ENCODE measurements around the gene ABCC4.
A peak's percentile ranks its signal among the peaks of the same experiment; 100 is the strongest.
"Not testable (repeated sequence)": the region's sequence is repeated elsewhere in the genome, so short reads cannot be mapped to it uniquely, and the experiment has no call there.

The ABCC4 gene

DNA sequence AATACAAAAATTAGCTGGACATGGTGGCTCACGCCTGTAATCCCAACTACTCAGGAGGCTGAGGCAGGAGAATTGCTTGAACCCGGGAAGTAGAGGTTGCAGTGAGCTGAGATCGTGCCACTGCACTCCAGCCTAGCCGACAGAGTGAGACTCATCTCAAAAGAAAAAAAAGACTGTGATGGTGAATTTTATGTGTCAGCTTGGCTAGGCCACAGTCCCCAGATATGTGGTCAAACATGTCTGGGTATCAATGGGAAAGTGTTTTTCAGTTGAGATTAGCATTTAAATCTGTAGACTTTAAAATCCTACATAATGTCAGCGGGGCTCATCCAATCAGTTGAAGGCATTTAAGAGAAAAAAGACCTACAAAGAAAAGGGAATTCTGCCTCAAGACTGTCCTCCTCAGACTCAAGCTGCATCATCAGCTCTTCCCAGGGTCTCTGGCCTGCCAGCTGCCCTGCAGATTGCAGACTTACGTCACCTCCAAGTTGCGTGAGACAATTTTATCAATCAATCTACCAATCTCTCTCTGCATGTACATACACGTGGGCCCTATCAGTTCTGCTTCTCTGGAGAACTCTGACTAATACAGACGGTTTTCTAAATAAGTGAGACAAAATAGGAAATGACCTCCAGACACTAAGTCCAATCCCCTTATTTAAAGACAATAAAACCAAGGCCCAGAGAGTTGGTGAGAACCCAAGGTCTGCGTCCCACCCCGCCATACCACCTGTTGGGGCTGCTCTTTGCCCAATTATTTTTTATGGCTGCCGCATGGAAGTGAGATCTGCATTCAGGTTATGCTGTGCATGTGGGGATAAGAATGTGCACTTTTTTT lies 99.2 kb downstream of the ABCC4 start:
- Histone ChIP-seq H3K27ac (ENCODE audit: low read length) (no peak overlapping the region), H4K20me1 (ENCODE audit: insufficient read depth, low read length) (no peaks in the 10 kb centered on the region), H3K9me3 (ENCODE audit: insufficient read depth, low read length) (no peaks in the 10 kb centered on the region), H3K79me2 (ENCODE audit: low read length) (no peaks in the 10 kb centered on the region), H2AFZ (ENCODE audit: low read depth, low read length) (no peak overlapping the region), H3K4me1 (ENCODE audit: low read length) (no peaks in the 10 kb centered on the region), H3K27me3 (ENCODE audit: low read depth, low read length) (no peaks in the 10 kb centered on the region), H3K4me3 (ENCODE audit: low read length) (no peak overlapping the region), H3K36me3 (replicated peaks; ENCODE audit: low read depth, low read length) (no peaks in the 10 kb centered on the region), H3K4me2 (ENCODE audit: low read length) (no peak overlapping the region), H3K9ac (ENCODE audit: low read length) (no peak overlapping the region)
- TF ChIP-seq, protein P1, sequence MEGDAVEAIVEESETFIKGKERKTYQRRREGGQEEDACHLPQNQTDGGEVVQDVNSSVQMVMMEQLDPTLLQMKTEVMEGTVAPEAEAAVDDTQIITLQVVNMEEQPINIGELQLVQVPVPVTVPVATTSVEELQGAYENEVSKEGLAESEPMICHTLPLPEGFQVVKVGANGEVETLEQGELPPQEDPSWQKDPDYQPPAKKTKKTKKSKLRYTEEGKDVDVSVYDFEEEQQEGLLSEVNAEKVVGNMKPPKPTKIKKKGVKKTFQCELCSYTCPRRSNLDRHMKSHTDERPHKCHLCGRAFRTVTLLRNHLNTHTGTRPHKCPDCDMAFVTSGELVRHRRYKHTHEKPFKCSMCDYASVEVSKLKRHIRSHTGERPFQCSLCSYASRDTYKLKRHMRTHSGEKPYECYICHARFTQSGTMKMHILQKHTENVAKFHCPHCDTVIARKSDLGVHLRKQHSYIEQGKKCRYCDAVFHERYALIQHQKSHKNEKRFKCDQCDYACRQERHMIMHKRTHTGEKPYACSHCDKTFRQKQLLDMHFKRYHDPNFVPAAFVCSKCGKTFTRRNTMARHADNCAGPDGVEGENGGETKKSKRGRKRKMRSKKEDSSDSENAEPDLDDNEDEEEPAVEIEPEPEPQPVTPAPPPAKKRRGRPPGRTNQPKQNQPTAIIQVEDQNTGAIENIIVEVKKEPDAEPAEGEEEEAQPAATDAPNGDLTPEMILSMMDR (IDR thresholded peaks at IDR 0.05; ENCODE audit: low read depth, low read length): peak; percentile 7; the same call in 1 of the 2 replicates
- no peak for TF ChIP-seq EZH2phosphoT487 (IDR thresholded peaks at IDR 0.05; ENCODE audit: low read depth)

DNA sequence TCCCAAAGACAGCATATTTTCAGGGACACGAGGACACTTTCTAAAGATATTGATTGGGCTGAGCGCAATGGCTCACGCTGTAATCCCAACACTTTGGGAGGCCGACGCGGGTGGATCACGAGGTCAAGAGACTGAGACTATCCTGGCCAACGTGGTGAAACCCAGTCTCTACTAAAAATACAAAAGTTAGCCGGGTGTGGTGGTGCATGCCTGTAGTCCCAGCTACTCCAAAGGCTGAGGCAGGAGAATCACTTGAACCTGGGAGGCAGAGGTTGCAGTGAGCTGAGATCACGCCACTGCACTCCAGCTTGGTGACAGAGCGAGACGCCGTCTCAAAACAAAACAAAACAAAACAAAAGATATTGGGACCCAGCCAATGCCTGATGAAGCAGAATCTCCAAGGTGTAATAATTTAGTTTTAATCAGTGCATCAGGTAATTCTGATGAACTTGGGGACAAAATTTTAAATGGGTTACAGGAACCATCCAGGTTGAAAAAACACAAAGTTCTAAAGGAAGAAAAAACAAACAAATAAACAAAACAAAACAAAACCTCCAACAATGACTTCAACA lies 100.8 kb downstream of the ABCC4 start:
- H3K9me3 ChIP-seq (ENCODE audit: insufficient read depth, low read length); H3K4me1 ChIP-seq (ENCODE audit: low read length); H2AFZ ChIP-seq (ENCODE audit: low read depth, low read length); H3K79me2 ChIP-seq (ENCODE audit: low read length); H3K4me3 ChIP-seq (ENCODE audit: low read length); H4K20me1 ChIP-seq (ENCODE audit: insufficient read depth, low read length); H3K36me3 ChIP-seq (replicated peaks; ENCODE audit: low read depth, low read length); H3K4me2 ChIP-seq (ENCODE audit: low read length); H3K27ac ChIP-seq (ENCODE audit: low read length); H3K9ac ChIP-seq (ENCODE audit: low read length); H3K27me3 ChIP-seq (ENCODE audit: low read depth, low read length): not testable (repeated sequence)

DNA sequence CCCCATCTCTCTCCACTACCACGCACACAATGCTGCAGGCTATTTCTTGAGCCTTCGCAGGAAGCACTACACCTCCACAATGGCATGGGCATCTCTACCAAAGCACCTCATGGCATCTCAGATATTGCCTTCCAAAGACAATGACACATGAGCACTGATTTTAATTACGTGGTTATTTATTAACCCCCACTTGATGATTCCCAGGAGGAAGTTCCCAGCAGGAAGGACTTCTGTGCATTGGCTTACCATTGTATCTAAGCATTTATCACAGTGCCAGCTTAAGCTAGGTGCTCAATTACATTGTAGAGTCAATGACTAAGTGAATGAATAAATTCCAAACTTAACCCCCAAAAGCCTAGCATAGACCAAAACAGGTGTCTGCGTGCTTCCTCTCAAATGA lies 101.4 kb downstream of the ABCC4 start:
- Histone ChIP-seq H3K27me3 (ENCODE audit: low read depth, low read length) (no peaks in the 10 kb centered on the region), H3K36me3 (replicated peaks; ENCODE audit: low read depth, low read length) (no peaks in the 10 kb centered on the region), H3K4me1 (ENCODE audit: low read length) (no peaks in the 10 kb centered on the region), H3K9me3 (ENCODE audit: insufficient read depth, low read length) (no peaks in the 10 kb centered on the region), H2AFZ (ENCODE audit: low read depth, low read length) (no peak overlapping the region), H4K20me1 (ENCODE audit: insufficient read depth, low read length) (no peaks in the 10 kb centered on the region), H3K9ac (ENCODE audit: low read length) (no peak overlapping the region), H3K79me2 (ENCODE audit: low read length) (no peaks in the 10 kb centered on the region), H3K4me2 (ENCODE audit: low read length) (no peak overlapping the region), H3K27ac (ENCODE audit: low read length) (no peak overlapping the region), H3K4me3 (ENCODE audit: low read length) (no peak overlapping the region)
- TF ChIP-seq, protein P1 (IDR thresholded peaks at IDR 0.05; ENCODE audit: low read depth, low read length): no peak
- no peak for TF ChIP-seq EZH2phosphoT487 (IDR thresholded peaks at IDR 0.05; ENCODE audit: low read depth)

DNA sequence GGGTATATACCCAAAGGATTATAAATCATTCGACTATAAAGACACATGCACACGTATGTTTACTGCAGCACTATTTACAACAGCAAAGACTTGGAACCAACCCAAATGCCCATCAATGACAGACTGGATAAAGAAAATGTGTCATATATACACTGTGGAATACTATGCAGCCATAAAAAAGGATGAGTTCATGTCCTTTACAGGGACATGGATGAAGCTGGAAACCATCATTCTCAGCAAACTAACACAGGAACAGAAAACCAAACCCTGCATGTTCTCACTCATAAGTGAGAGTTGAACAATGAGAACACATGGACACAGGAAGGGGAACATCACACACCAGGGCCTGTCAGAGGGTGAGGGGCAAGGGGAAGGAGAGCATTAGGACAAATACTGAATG lies 102.6 kb downstream of the ABCC4 start:
- H3K79me2 ChIP-seq (ENCODE audit: low read length); H3K27me3 ChIP-seq (ENCODE audit: low read depth, low read length); H3K4me3 ChIP-seq (ENCODE audit: low read length); H3K4me1 ChIP-seq (ENCODE audit: low read length); H3K4me2 ChIP-seq (ENCODE audit: low read length); H3K9me3 ChIP-seq (ENCODE audit: insufficient read depth, low read length); H4K20me1 ChIP-seq (ENCODE audit: insufficient read depth, low read length); H3K27ac ChIP-seq (ENCODE audit: low read length); H3K9ac ChIP-seq (ENCODE audit: low read length); H2AFZ ChIP-seq (ENCODE audit: low read depth, low read length); H3K36me3 ChIP-seq (replicated peaks; ENCODE audit: low read depth, low read length): not testable (repeated sequence)

DNA sequence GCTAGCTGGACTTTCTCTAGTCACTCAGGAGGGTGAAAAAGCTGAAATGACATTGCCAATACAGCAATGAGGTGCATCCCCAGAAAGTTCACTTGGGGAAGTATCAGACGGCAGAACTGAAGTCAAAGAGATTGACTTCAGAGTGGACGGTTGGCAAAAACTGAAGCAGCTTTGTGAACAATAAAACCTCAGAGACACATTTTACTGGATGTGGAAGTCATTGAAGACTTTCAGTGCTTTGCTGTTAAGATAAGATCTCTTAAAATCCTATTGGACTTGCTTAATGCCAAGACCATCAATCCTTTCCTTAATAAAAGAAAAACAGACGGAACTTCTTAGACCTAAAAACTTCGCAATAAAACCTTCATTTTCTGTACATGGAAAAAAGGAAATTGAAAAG lies 103.7 kb downstream of the ABCC4 start:
- no peak for TF ChIP-seq EZH2phosphoT487 (IDR thresholded peaks at IDR 0.05; ENCODE audit: low read depth)
- TF ChIP-seq, protein P1 (IDR thresholded peaks at IDR 0.05; ENCODE audit: low read depth, low read length): no peak
- H3K4me2 ChIP-seq (ENCODE audit: low read length): no peak overlapping the region
- H4K20me1 ChIP-seq (ENCODE audit: insufficient read depth, low read length): no peaks in the 10 kb centered on the region
- no peak overlapping the region for H3K9ac ChIP-seq (ENCODE audit: low read length)
- no peak overlapping the region for H3K4me3 ChIP-seq (ENCODE audit: low read length)
- no peaks in the 10 kb centered on the region for H3K36me3 ChIP-seq (replicated peaks; ENCODE audit: low read depth, low read length)
- H2AFZ ChIP-seq (ENCODE audit: low read depth, low read length): no peak overlapping the region
- no peaks in the 10 kb centered on the region for H3K79me2 ChIP-seq (ENCODE audit: low read length)
- no peaks in the 10 kb centered on the region for H3K27me3 ChIP-seq (ENCODE audit: low read depth, low read length)
- no peaks in the 10 kb centered on the region for H3K4me1 ChIP-seq (ENCODE audit: low read length)
- H3K9me3 ChIP-seq (ENCODE audit: insufficient read depth, low read length): no peaks in the 10 kb centered on the region
- no peak overlapping the region for H3K27ac ChIP-seq (ENCODE audit: low read length)
